Body of pancreas (tissue), 4 donors: ENCODE results near the gene ENPP6.

Experiments
- CTCF ChIP-seq, 7 experiments: fragments of 450-650 bp in 4 of 7; fragments of 200-600 bp in 3 of 7; sonication (generic) in 3 of 7; IDR thresholded peaks; one replicate each; pipeline ENCODE4 v1.5.1; 2016 to 2019; ENCODE audit warnings: antibody characterized with exemption in 7 of 7
- POLR2A ChIP-seq, 3 donors: fragments of 450-650 bp; IDR thresholded peaks; one replicate each; pipeline ENCODE4 v1.6.1; 2016; ENCODE audit warnings: antibody characterized with exemption in 3 of 3, mild to moderate bottlenecking in 2 of 3

GRCh38 chr4:184167576-184167975, 50.1 kb downstream of the ENPP6 start:
- TF ChIP-seq POLR2A (IDR thresholded peaks at IDR 0.05) (no peak), CTCF (IDR thresholded peaks at IDR 0.05) (no peak)
